Spleen (tissue), 11 donors: ENCODE results near the gene DISP2. TPM values are rescaled to one million over a fixed set of nuclear protein-coding genes. Genes with fewer than 3 reads are reported as not detected.

Source experiments
- DNase-seq: peaks from one replicate; pipeline ENCODE4 v3.0.0-alpha.2; 2020
- H3K27ac ChIP-seq, 8 donors: fragments of 200-600 bp; sonication (generic) in 7 of 8; 1 replicate in 4 of 8; 2 replicates in 4 of 8; pipeline versions ENCODE4 v1.5.0 to v1.8.0; 2016 to 2021; ENCODE audit warnings: inconsistent platforms in 4 of 8, mild to moderate bottlenecking in 4 of 8, moderate library complexity in 1 of 8
- H3K27me3 ChIP-seq, 7 donors: fragments of 200-600 bp; sonication (generic) in 6 of 7; replicated peaks in 1 of 7; 1 replicate in 4 of 7; 2 replicates in 3 of 7; pipeline versions ENCODE4 v1.5.0 to v1.8.0; 2016 to 2021; ENCODE audit warnings: inconsistent platforms in 3 of 7, mild to moderate bottlenecking in 1 of 7
- H3K36me3 ChIP-seq, 6 donors: fragments of 200-600 bp; sonication (generic) in 5 of 6; 1 replicate in 4 of 6; 2 replicates in 2 of 6; pipeline versions ENCODE4 v1.5.0 to v1.8.0; 2016 to 2021; ENCODE audit warnings: inconsistent platforms in 2 of 6
- H3K4me1 ChIP-seq, 6 donors: fragments of 200-600 bp; sonication (generic) in 5 of 6; 1 replicate in 3 of 6; 2 replicates in 3 of 6; pipeline versions ENCODE4 v1.5.0 to v1.8.0; 2016 to 2021; ENCODE audit warnings: inconsistent platforms in 3 of 6
- H3K4me3 ChIP-seq, 8 donors: fragments of 200-600 bp; sonication (generic) in 7 of 8; 1 replicate in 4 of 8; 2 replicates in 4 of 8; pipeline versions ENCODE4 v1.5.0 to v1.8.0; 2016 to 2021; ENCODE audit warnings: inconsistent platforms in 4 of 8, mild to moderate bottlenecking in 4 of 8, moderate library complexity in 2 of 8
- H3K9me3 ChIP-seq, 8 donors: fragments of 200-600 bp; sonication (generic) in 7 of 8; 1 replicate in 4 of 8; 2 replicates in 4 of 8; pipeline versions ENCODE4 v1.5.0 to v1.8.0; 2016 to 2021; ENCODE audit warnings: inconsistent platforms in 4 of 8
- POLR2A ChIP-seq, 3 donors: fragments of 450-650 bp; IDR thresholded peaks; one replicate each; pipeline ENCODE4 v1.5.1; 2017; ENCODE audit warnings: antibody characterized with exemption in 3 of 3, mild to moderate bottlenecking in 1 of 3
- POLR2AphosphoS5 ChIP-seq, 3 donors: sonication (generic); formaldehyde crosslinking; IDR thresholded peaks; one replicate each; pipeline ENCODE4 v1.5.1; 2017; ENCODE audit warnings: antibody characterized with exemption in 3 of 3
- WGBS, 5 donors: extraction: QIAGEN DNeasy Blood & Tissue Kit in 3 of 5; methylation state at CpG; one replicate each; pipeline versions ENCODE4 v1.1.5 to v1.1.7; 2013 to 2018; 5-methylcytosine and 5-hydroxymethylcytosine counted together
- intact Hi-C: fragments of 100-400 bp; cut with DNase I; formaldehyde crosslinking; loops from one replicate; pipeline ENCODE4 v1.15.0; 2023; ENCODE audit warnings: low total_unique reads
- polyA plus RNA-seq, 3 donors: library from polyadenylated mRNA; stranded (reverse); fragments of 200-250 nt; gene quantifications; one replicate each; pipeline ENCODE4 v1.2.1, GENCODE V29; 2013
- total RNA-seq, 7 donors: library from RNA; depleted of rRNA in 3 of 7; stranded (reverse); fragments of >200 nt in 3 of 7; fragmentation: NEBNext Ultra II Directional in 4 of 7; extraction: Animal tissue kit (Norgen Biotek cat#: 25700) in 4 of 7; gene quantifications; one replicate each; pipeline versions ENCODE4 v1.1.0 to v1.2.1, GENCODE V29; 2016 to 2021
- TF ChIP-seq, protein P1 (sequence below), 11 experiments: fragments of 200-600 bp in 7 of 11; fragments of 450-650 bp in 4 of 11; sonication (generic) in 4 of 11; IDR thresholded peaks in 8 of 11; conservative IDR thresholded peaks in 3 of 11; 1 replicate in 7 of 11; 2 replicates in 4 of 11; pipeline versions ENCODE4 v1.4.0 to v1.8.0; 2016 to 2021; ENCODE audit warnings: antibody characterized with exemption in 11 of 11, inconsistent platforms in 4 of 11, mild to moderate bottlenecking in 1 of 11
- donor health status: healthy with polysubstance abuse.
- donor health status: DM: no; HTN: no; CAD: no; lungs with moderate emphysema.
- donor health status: DM: no; HTN: no; CAD: no.
- donor health status: Bipolar disorder and iron deficiency.
- donor health status: healthy.
- donor health status: DM: no; HTN: no; CAD: no.
- donor health status: DM: yes; HTN: yes; CAD: no.

DISP2 gene
- total and polyA plus RNA-seq, 10 donors = 0.05 to 3.0 (median 0.54) TPM; not detected in 1

- intact Hi-C loops = no loop called here
- no peaks in the 10 kb centered on the region for H3K9me3 ChIP-seq
- H3K27ac ChIP-seq = no peak overlapping the region
- H3K4me1 ChIP-seq = peaks cover 0 to 16% (median 12%) of the 10 kb centered on the region in 6 donors
- no peaks in the 10 kb centered on the region for H3K36me3 ChIP-seq
- DNase-seq = no peak
- 70 to 91% (median 73%) methylated on average over 5 of the region's 5 CpGs for WGBS, 5 donors
- H3K27me3 ChIP-seq = peaks cover 0 to 5% (median 0%) of the 10 kb centered on the region in 7 donors
- no peak overlapping the region for H3K4me3 ChIP-seq
- TF ChIP-seq, protein P1, sequence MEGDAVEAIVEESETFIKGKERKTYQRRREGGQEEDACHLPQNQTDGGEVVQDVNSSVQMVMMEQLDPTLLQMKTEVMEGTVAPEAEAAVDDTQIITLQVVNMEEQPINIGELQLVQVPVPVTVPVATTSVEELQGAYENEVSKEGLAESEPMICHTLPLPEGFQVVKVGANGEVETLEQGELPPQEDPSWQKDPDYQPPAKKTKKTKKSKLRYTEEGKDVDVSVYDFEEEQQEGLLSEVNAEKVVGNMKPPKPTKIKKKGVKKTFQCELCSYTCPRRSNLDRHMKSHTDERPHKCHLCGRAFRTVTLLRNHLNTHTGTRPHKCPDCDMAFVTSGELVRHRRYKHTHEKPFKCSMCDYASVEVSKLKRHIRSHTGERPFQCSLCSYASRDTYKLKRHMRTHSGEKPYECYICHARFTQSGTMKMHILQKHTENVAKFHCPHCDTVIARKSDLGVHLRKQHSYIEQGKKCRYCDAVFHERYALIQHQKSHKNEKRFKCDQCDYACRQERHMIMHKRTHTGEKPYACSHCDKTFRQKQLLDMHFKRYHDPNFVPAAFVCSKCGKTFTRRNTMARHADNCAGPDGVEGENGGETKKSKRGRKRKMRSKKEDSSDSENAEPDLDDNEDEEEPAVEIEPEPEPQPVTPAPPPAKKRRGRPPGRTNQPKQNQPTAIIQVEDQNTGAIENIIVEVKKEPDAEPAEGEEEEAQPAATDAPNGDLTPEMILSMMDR (IDR thresholded peaks at IDR 0.05 in 8 of 11, conservative IDR thresholded peaks at IDR 0.05 in 3 of 11) = no peak
- TF ChIP-seq POLR2AphosphoS5 (IDR thresholded peaks at IDR 0.05) (no peak), POLR2A (IDR thresholded peaks at IDR 0.05) (no peak)
These were observed 9.5 kb upstream of the DISP2 start for GRCh38 chr15:40348474-40348870.

GRCh38 chr15:40349163-40349562 lies 8.9 kb upstream of the DISP2 start:
- intact Hi-C loops = no loop called here
- TF ChIP-seq POLR2AphosphoS5 (IDR thresholded peaks at IDR 0.05) (no peak), POLR2A (IDR thresholded peaks at IDR 0.05) (no peak)
- TF ChIP-seq, protein P1 (IDR thresholded peaks at IDR 0.05 in 8 of 11, conservative IDR thresholded peaks at IDR 0.05 in 3 of 11) = no peak
- Histone ChIP-seq H3K9me3 (no peaks in the 10 kb centered on the region), H3K27ac (no peak overlapping the region), H3K27me3 (peaks cover 0 to 5% (median 0%) of the 10 kb centered on the region in 7 donors), H3K4me3 (no peak overlapping the region), H3K36me3 (no peaks in the 10 kb centered on the region), H3K4me1 (peaks cover 0 to 14% (median 7%) of the 10 kb centered on the region in 6 donors)
- DNase-seq = no peak
- 82 to 95% (median 91%) methylated on average over 5 of the region's 5 CpGs for WGBS, 5 donors

DNA sequence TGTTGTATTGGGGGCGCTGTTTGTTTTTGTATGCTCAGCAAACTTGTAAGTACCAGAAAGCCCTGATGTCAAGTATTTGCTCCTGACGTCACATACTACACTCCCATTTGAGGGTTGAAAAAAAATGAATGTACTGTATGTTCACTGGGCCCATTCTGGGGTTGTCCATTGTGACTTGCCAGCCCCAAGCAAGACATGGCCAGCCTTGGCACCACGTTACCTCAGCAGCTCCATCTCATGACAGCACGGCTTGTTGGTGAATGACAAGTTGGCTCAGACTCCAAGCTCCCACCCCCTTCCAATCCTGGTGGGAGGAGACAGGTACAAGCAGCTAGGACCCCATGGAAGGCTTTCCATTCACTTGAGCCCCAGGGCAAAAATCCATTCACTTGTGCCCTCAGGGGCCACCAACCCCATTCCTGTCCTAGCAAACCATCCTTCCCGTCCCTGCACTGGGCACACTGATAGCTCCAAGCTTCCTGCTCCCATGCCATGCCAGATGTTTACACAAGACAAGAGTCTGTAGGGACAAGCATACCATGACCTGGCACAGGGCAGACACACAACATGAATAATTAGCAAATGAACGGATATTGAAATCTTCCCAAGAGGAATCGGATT lies 5.6 kb upstream of the DISP2 start:
- TF ChIP-seq POLR2AphosphoS5 (IDR thresholded peaks at IDR 0.05) (no peak), POLR2A (IDR thresholded peaks at IDR 0.05) (no peak)
- TF ChIP-seq, protein P1 (IDR thresholded peaks at IDR 0.05 in 8 of 11, conservative IDR thresholded peaks at IDR 0.05 in 3 of 11) = no peak
- 83 to 92% (median 87%) methylated on average over 7 of the region's 7 CpGs for WGBS, 5 donors
- no peaks in the 10 kb centered on the region for H3K9me3 ChIP-seq
- intact Hi-C loops = no loop called here
- H3K4me1 ChIP-seq = peaks cover 0 to 11% (median 2%) of the 10 kb centered on the region in 6 donors
- H3K36me3 ChIP-seq = no peaks in the 10 kb centered on the region
- no peaks in the 10 kb centered on the region for H3K27me3 ChIP-seq
- no peak overlapping the region for H3K27ac ChIP-seq
- H3K4me3 ChIP-seq = no peak overlapping the region
- DNase-seq = no peak

DNA sequence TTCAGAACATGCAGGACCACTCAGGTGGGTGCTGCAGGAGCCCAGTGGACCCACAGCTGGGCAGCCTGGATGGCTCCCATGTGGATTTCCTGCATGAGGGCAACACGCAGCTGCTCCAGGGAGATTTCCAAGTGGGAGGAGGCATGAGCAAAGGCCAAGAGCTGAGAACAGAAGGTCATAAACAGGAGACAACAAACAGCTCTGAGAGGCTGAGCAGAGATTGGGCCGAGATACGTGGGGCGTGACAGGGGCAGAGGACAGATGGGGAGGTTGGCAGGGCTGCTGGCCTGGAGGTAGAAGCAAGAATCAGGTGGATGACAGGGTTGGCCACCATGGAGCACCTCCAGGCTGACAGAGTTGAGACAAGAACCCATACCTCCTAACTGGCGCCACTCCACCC lies 4.3 kb upstream of the DISP2 start:
- H3K9me3 ChIP-seq = no peaks in the 10 kb centered on the region
- peaks cover 0 to 5% (median 0%) of the 10 kb centered on the region in 7 donors for H3K27me3 ChIP-seq
- TF ChIP-seq, protein P1 (IDR thresholded peaks at IDR 0.05 in 8 of 11, conservative IDR thresholded peaks at IDR 0.05 in 3 of 11) = no peak
- no peak for TF ChIP-seq POLR2A (IDR thresholded peaks at IDR 0.05)
- no peak for TF ChIP-seq POLR2AphosphoS5 (IDR thresholded peaks at IDR 0.05)
- no peaks in the 10 kb centered on the region for H3K36me3 ChIP-seq
- DNase-seq = peak; percentile 48
- intact Hi-C loops = no loop called here
- H3K4me3 ChIP-seq = no peak overlapping the region
- H3K27ac ChIP-seq = no peak overlapping the region
- 78 to 92% (median 82%) methylated on average over 5 of the region's 5 CpGs for WGBS, 5 donors
- H3K4me1 ChIP-seq = peaks cover 2 to 22% (median 13%) of the 10 kb centered on the region in 6 donors
